Activated CD4-positive, alpha-beta memory T cell treated with anti-CD3 and anti-CD28 coated beads, Interleukin-2, amount 10 ng/mL, durations not matched to agents 7 days and 5 days (primary cell): ENCODE results near the gene FSTL4. TPM values are rescaled to one million over a fixed set of nuclear protein-coding genes. Genes with fewer than 3 reads are reported as not detected.

Experiments
- CTCF ChIA-PET: fragments of 350-600 bp; sonication (Branson Sonifier 250); formaldehyde crosslinking; loops from one replicate; lab custom pipeline; 2021; ENCODE audit warnings: antibody characterized with exemption, inconsistent platforms; lab: Charles Lee
- POLR2A ChIA-PET: fragments of 350-600 bp; sonication (Branson Sonifier 250); formaldehyde crosslinking; loops from one replicate; lab custom pipeline; 2021; ENCODE audit warnings: antibody characterized with exemption; lab: Charles Lee
- DNase-seq: peaks from one replicate; pipeline ENCODE4 v3.0.0-alpha.2; 2020
- H3K27ac Mint-ChIP-seq: one replicate; pipeline ENCODE4 v1.8.0; 2021; ENCODE audit warnings: mild to moderate bottlenecking, mixed read lengths
- H3K27me3 Mint-ChIP-seq: one replicate; pipeline ENCODE4 v1.8.0; 2021; ENCODE audit warnings: mixed read lengths
- H3K36me3 Mint-ChIP-seq: one replicate; pipeline ENCODE4 v1.8.0; 2021; ENCODE audit warnings: low read depth, mixed read lengths
- H3K4me1 Mint-ChIP-seq: one replicate; pipeline ENCODE4 v1.8.0; 2021; ENCODE audit warnings: mixed read lengths
- H3K4me3 Mint-ChIP-seq: one replicate; pipeline ENCODE4 v1.8.0; 2021; ENCODE audit warnings: mild to moderate bottlenecking, mixed read lengths
- H3K9me3 Mint-ChIP-seq: one replicate; pipeline ENCODE4 v1.8.0; 2021; ENCODE audit warnings: mixed read lengths
- total RNA-seq, 2 experiments: library from RNA; stranded (reverse); gene quantifications; one replicate each; pipeline ENCODE4 v1.2.3, GENCODE V29; 2021

FSTL4 gene
- total RNA-seq, 2 experiments from 2014 or later: not detected

DNA sequence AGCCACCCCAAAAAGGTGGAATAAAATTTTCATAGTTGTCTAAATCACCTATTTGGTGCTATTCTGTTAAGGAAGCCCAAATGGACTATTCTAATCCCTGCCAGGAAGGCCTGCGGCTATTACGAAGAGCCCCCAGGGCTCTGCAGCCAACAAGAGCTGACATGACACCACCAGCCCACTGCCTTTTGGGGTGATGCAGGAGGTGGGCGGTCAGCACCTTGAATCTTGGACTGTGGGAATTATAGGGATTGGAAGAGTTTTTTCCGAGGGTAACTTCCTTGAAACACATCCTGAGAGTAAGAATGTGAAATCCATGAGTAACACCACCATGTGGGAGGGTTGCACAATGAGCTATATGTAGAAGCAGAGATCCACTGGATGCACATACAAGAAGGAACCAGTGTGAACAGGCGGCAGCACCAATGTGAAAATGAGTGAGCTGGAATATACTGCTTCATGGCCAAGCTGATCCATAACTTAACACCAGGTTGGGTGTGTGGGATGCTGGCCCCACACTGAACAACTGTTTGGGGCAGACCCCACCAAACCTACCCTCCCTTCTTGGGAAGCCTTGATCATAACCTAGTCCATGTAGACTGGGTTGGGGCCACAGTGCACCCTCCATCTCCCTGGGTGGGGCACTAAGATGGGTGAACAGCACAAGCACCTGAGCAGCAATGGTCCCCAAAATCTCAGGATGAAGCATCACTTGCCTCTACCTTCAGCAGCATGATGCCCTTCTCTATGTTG, 239.0 kb downstream of the FSTL4 start:
- Mint-ChIP-seq H3K9me3 (peaks cover 9% of the 10 kb centered on the region), H3K4me1 (no peaks in the 10 kb centered on the region), H3K27ac (no peak overlapping the region), H3K27me3 (peaks cover 15% of the 10 kb centered on the region), H3K4me3 (no peak overlapping the region), H3K36me3 (peaks cover 3% of the 10 kb centered on the region)
- CTCF ChIA-PET: no interaction called here
- POLR2A ChIA-PET: no interaction called here
- peak; percentile 8 for DNase-seq

DNA sequence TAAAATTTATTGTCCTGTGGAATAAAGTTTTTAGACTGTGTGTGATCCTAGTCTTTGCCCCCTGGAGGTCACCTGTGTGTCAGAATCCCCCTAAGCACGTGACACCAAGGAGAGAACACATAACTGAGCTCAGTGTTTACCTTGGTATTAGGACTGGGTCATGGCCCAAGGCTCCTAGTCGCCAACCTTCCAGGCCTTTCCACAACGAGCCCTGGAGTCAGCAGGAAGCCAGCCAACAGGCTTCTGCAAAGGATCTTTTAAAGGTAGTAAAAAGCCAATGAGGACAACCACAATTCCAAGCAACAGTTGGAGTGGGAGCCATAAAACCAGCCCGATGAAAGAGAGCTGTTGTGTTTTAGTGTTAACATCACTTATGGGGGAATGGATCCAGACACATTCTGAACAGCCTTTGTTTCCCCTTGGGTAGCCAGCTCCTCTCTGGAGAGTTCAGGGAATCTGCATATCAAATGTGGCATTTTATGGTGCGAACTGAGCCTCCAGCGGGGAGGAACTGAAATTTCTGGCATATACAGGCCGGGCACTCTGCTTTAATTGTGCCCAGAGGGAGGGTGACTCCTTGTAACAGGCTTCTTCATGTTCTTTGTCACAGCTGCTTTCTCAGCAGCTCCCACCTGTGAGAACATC, 239.9 kb downstream of the FSTL4 start:
- peaks cover 5% of the 10 kb centered on the region for H3K9me3 Mint-ChIP-seq
- H3K36me3 Mint-ChIP-seq: peaks cover 2% of the 10 kb centered on the region
- CTCF ChIA-PET: no interaction called here

DNA sequence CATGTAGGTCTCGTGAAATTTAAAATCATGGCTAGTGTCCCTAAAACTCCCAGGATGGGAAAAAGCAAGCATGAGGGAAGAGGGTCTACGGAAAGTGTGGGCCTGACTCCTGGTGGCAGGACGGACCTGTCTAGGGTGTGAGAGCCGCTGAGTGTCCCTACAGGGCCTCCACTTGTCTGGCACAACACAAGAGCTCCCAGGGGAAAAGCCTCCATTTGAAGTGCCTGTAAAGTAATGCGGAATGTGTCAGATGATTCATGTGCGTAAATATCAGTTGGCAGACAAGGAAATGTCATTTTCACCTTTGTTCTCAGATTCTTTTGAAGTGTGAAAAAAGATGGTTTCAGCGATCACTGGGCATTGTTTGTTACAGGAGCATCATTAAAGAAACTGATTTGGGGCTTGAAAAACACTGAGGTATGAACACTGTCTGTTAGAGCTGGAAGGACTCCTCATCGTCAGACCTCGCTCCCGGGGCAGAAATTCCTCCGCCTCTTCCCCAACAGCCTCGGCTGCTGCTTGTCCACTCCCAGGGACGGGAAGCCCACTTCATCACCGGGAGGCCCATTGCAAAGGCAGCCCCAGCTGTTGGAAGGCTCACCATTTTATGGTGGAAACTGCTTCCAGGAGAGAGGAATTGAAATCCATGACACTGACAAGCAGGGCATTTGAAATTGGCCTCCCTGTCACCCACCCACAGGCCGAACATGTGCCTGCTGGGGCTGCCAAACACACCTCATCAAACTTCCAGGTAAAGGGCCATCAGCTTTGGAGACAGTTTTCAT, 240.8 kb downstream of the FSTL4 start:
- Mint-ChIP-seq H3K4me3 (no peak overlapping the region), H3K9me3 (no peaks in the 10 kb centered on the region), H3K4me1 (no peaks in the 10 kb centered on the region), H3K27me3 (peaks cover 4% of the 10 kb centered on the region), H3K36me3 (no peaks in the 10 kb centered on the region), H3K27ac (no peak overlapping the region)
- DNase-seq: peak; percentile 9
- ChIA-PET POLR2A (no interaction called here), CTCF (no interaction called here)

More for the DNA sequence above, 239.9 kb downstream of the FSTL4 start:
- POLR2A ChIA-PET: no interaction called here
- H3K4me1 Mint-ChIP-seq: no peaks in the 10 kb centered on the region
- H3K27me3 Mint-ChIP-seq: peaks cover 11% of the 10 kb centered on the region
- DNase-seq: peak; percentile 6
- H3K27ac Mint-ChIP-seq: no peak overlapping the region
- H3K4me3 Mint-ChIP-seq: no peak overlapping the region

DNA sequence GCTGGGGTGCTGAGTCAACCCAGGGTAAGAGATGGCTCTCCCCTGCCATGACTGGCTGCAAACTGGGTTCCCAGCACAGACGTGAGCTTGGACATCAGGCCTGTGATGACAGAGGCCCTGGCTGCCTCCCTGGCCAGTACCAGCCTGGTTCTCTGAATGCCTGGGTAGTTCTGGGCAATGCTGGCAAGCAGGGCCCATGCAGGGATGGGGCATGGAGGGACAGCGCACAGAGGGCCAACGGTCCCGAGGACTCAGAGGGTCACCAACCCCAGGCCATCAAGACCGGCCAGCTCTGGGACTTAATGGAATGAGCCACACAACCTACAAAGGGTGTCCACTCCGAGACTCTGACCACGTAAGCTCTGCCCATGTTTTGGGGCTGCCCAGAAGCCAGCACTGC, 241.4 kb downstream of the FSTL4 start:
- no peak overlapping the region for H3K4me3 Mint-ChIP-seq
- H3K9me3 Mint-ChIP-seq: no peaks in the 10 kb centered on the region
- H3K27me3 Mint-ChIP-seq: peaks cover 6% of the 10 kb centered on the region
- POLR2A ChIA-PET: no interaction called here
- CTCF ChIA-PET: no interaction called here
- no peaks in the 10 kb centered on the region for H3K4me1 Mint-ChIP-seq
- H3K36me3 Mint-ChIP-seq: no peaks in the 10 kb centered on the region
- no peak for DNase-seq
- no peak overlapping the region for H3K27ac Mint-ChIP-seq

DNA sequence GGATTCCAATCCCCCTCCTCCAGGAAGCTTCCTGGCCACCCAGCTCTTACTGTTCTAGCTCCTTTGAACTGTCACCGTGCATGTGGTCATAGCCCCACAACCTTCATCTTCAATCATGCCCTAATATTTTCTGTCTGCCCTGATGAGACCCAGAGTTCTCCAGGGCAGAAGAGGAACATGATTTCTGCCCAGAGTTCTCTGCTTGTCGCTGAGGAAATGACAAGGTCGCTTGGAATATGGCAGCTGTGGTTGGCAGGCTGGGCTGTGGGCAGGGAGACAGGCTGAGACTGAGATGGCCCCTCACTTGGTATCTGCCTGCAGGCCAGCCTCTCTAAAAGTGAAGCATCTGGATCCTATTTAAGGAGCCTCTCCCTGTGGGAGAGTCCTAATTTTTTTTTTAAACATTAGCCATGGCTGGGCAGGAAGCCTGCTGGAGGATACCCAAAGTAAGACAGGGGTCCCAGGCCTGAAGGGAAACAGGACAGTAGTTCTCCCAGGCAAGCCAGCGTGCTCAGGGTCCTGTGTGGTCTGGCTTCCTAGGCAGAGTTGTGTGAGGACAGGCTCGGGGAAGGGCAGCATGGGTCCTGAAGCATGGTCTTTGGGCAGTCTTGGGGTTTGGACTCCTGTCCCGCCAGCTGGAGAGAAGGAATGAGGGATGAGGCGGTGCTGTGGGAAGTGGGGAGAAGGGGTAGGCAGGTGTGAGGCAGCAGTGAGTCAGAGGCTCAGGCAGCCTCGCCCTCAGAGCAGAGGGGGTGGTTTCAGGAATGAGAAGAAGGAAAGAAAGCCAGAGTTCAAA, 242.1 kb downstream of the FSTL4 start:
- POLR2A ChIA-PET: no interaction called here
- H3K27ac Mint-ChIP-seq: no peak overlapping the region
- peak; percentile 4 for DNase-seq

DNA sequence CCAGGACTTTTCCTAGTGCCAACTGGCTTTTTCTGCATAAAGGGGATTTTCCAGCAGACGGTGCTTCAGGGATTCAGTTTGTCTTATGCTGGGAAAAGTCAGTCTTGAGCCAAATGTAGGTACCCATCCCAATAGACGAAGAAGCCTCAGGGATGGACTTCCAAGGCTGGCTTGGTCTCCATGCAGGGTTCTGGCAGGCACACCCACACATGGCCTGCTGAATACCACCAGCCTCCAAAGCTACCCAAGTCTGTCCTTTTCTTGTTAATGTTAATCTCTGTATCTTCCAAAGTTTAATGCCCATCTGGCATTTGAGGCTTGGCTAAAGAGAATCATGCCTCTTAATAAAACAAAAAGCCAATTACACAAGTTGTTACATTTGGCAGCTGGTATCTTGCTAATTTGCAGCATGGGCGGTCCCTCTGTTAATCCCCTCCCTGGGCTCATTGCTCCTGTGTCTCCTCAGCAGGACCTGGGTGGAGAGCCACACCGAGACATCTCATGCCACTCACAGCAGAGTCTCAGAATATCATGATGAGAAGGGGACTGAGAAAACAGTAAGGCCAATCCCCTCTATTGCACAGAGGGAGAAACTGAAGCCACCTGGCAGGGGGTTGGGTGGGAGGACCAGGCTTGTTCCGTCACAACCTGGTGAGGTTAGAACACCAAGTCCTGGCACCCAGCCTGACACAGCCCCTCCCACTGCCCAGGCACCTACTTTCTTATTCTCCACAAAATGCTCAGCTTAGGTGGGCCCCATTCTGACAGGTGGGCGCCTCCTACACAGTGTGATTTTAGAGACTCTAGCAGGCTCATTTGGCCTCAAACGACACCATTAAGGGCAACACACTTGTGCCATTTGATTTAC, 243.2 kb downstream of the FSTL4 start:
- no peak overlapping the region for H3K4me3 Mint-ChIP-seq
- H3K4me1 Mint-ChIP-seq: no peaks in the 10 kb centered on the region
- H3K27me3 Mint-ChIP-seq: peaks cover 4% of the 10 kb centered on the region
- ChIA-PET CTCF (no interaction called here), POLR2A (no interaction called here)
- DNase-seq: no peak
- no peak overlapping the region for H3K27ac Mint-ChIP-seq
- H3K9me3 Mint-ChIP-seq: no peaks in the 10 kb centered on the region
- H3K36me3 Mint-ChIP-seq: no peaks in the 10 kb centered on the region

More for the DNA sequence above, 242.1 kb downstream of the FSTL4 start:
- Mint-ChIP-seq H3K36me3 (no peaks in the 10 kb centered on the region), H3K4me3 (no peak overlapping the region), H3K27me3 (peaks cover 6% of the 10 kb centered on the region), H3K9me3 (no peaks in the 10 kb centered on the region), H3K4me1 (no peaks in the 10 kb centered on the region)
- CTCF ChIA-PET: no interaction called here

DNA sequence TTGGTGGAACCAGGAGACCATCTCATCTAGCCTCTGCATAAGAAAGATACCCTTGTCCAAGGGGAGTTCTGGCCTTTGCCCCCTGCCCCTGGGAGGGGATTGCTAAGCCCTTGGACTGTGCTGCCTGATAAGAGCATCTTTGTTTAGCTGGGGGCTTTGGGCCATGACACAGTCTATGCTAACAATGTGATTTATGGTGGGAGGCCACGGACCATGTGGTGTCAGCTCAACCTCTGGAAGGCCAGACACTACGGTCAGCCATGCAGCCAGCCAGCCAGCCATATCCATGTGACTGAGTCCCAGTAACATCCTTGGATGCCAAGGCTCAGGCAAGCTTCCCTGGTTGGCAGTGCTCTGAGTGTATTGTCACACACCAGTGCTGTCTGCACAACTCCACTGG, 244.4 kb downstream of the FSTL4 start:
- no peak overlapping the region for H3K4me3 Mint-ChIP-seq
- DNase-seq: no peak
- no peaks in the 10 kb centered on the region for H3K36me3 Mint-ChIP-seq
- CTCF ChIA-PET: no interaction called here
- POLR2A ChIA-PET: no interaction called here
- H3K27ac Mint-ChIP-seq: no peak overlapping the region
- H3K27me3 Mint-ChIP-seq: peaks cover 6% of the 10 kb centered on the region
- H3K9me3 Mint-ChIP-seq: no peaks in the 10 kb centered on the region
- H3K4me1 Mint-ChIP-seq: no peaks in the 10 kb centered on the region

DNA sequence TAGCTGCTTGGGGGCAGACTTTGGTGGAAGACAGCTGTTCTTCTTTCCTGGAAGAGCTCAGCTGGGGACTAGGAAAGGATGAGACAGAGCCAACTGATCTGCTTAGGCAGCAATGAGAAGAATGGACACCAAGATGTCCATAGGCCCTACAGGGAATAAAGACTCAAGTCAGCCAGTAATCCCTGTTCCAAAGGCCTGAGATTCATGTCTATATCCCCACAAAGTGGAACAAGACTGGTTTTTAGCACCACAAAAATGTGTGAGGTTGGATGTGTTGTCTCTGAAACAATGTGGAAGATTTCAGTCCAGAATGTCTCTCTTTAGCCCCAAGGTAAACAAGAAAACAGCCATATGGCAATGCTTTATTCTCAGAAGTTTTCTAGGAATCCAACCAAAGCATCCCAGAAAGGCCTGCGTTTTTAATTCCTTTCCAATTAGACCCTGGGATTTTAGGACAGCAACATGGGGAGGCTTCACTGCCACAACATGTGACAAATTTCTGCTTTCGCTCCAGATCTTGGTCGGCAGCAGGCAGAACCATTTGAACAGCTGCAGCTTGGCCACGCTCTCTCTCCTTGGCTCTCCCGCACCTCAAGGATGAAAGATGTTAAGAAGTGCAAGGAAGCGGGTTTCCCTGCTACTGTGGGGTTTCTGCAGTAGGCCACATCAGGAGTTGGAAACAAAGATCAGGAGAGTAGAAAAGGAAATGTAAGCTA, 245.1 kb downstream of the FSTL4 start:
- H3K4me3 Mint-ChIP-seq: no peak overlapping the region
- H3K27ac Mint-ChIP-seq: no peak overlapping the region
- no peaks in the 10 kb centered on the region for H3K36me3 Mint-ChIP-seq
- CTCF ChIA-PET: interaction anchor here (0.6 to 0.9 kb wide), 2 partner anchors 10 to 47 kb away, joined by 3 to 5 read pairs; no protein-coding TSS in a partner anchor
- H3K4me1 Mint-ChIP-seq: no peaks in the 10 kb centered on the region
- H3K27me3 Mint-ChIP-seq: peaks cover 6% of the 10 kb centered on the region
- H3K9me3 Mint-ChIP-seq: no peaks in the 10 kb centered on the region
- POLR2A ChIA-PET: no interaction called here
- DNase-seq: no peak

DNA sequence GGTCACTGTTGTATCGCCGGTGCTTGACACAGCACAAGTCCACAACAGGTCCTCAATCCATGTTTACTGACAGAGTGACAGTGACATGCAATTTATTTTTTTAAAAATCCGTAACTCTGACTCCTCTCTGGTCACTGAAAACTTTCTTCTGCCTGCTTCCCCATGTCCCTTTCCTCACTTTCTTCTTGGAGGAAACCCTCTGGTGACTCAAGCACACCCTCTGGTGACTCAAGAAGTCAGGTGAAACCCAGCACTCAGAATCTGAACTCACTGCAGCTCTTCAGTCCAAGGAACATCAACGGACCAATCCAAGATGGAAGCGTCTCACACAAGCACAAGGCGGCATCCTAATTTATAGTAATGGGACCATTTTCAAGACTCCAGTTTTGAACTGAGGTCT, 245.9 kb downstream of the FSTL4 start:
- ChIA-PET POLR2A (no interaction called here), CTCF (interaction anchor here (0.6 to 0.9 kb wide), 2 partner anchors 11 to 46 kb away, joined by 3 to 5 read pairs; no protein-coding TSS in a partner anchor)
- DNase-seq: no peak

DNA sequence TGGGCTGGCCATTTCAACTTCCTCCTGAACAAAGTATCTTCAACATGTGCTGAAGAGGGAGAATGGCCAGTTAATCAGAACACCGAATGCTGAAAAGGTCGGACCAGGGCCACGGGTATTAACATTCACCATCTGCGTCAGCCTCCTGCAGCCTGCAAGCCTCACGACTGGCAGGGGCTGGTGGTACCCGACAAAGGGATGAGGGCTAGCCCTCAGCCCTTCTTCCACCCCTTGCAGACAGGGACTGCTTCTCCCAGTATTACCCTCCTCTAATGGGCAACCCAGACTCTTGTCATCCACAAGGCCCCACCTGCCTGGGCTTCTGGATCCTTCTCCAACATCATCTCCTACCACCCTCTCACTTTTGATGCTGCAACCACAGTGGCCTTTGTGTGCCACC, 246.6 kb downstream of the FSTL4 start:
- no peak for DNase-seq
- no peak overlapping the region for H3K4me3 Mint-ChIP-seq
- H3K36me3 Mint-ChIP-seq: no peaks in the 10 kb centered on the region
- ChIA-PET CTCF (no interaction called here), POLR2A (no interaction called here)
- H3K4me1 Mint-ChIP-seq: no peaks in the 10 kb centered on the region
- H3K9me3 Mint-ChIP-seq: no peaks in the 10 kb centered on the region
- no peak overlapping the region for H3K27ac Mint-ChIP-seq
- H3K27me3 Mint-ChIP-seq: peaks cover 6% of the 10 kb centered on the region

More for the DNA sequence above, 245.9 kb downstream of the FSTL4 start:
- Mint-ChIP-seq H3K4me1 (no peaks in the 10 kb centered on the region), H3K27me3 (peaks cover 6% of the 10 kb centered on the region), H3K36me3 (no peaks in the 10 kb centered on the region), H3K27ac (no peak overlapping the region), H3K9me3 (no peaks in the 10 kb centered on the region), H3K4me3 (no peak overlapping the region)

DNA sequence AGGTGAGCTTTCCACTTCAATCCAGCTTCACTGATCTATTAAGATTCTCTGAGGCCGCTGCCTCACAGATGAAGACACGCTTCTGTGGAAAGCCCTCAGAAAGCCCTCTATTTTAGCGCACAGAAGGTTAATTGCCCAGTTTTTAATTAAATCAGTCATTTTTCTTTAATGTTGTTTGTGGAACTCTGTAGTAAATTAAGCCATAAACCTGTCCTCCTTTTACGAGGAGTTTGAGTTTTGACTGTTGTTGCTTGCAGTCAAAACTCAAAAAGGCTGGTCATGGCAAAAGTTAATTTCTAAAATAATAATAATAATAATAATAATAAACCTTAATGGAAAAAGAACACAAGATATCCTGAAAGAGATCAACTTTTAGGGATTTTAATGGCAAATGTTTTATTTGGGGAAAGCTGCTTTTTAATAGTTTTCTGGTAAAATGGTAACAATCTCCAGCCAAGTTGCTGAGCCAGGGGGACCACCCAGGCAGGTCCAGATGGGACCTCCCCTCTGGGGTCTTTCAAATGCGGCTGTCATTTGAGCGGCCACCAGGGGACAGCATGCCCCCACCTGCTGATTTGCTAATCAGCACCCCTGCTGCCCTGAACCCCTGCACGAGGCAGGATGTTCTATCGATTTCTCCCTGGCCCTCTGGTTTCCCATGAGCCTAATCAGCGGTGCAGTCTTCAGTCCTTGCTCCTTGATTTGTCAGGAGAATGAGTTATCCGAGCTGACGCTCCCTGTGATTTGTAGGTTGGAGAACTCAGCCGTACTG, 247.2 kb downstream of the FSTL4 start:
- no peak for DNase-seq
- no peak overlapping the region for H3K4me3 Mint-ChIP-seq
- no peak overlapping the region for H3K27ac Mint-ChIP-seq
- no peaks in the 10 kb centered on the region for H3K36me3 Mint-ChIP-seq
- H3K4me1 Mint-ChIP-seq: no peaks in the 10 kb centered on the region
- no peaks in the 10 kb centered on the region for H3K9me3 Mint-ChIP-seq
- H3K27me3 Mint-ChIP-seq: peaks cover 3% of the 10 kb centered on the region
- ChIA-PET POLR2A (no interaction called here), CTCF (no interaction called here)
